ENCODE data around the gene YY1AP1. TPM values are rescaled to one million over a fixed set of nuclear protein-coding genes. Genes with fewer than 3 reads are reported as not detected.

YY1AP1 gene
- polyA plus RNA-seq, 2 of the 4 experiments (the other 2 are of a cell fraction) = 34.2 to 91.5 TPM

DNA sequence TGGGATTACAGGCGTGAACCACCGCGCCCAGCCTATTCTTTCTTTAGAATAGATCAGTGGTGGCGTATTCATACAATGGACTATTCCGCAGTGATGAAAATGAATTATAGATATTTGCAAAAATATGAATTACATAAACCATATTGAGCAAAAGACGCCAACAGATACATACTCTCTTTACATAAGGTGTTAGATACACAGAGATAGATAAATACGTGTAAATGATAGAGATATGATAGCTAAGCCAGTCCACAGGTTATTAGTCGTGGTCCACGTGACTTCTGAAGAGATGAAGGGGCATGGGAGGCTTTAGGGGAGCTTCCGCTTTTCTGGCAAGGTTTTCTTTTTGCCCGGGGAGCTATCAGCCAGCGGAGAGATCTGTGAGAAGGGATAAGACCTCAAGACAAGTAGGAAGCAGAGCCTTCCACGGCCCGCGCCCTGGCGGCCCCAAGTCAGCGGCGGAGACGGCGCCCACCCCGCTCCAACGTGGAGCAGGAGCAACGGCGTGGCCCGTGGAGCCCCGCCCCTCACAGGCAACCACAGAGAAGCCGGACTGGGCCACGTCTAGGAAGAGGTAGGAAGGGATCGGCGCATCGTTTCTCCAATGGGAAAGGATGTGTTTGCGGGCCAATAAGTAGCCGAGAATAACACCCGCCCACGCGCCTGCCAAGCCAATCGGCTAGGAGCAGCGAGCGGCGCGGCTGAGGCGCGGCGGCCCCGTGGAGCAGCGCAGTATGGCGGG lies 78.9 kb downstream of the YY1AP1 start, which contains the start of gene MSTO1 (continued):
- peak; percentile 59; the same call in 1 of the 2 replicates for TF ChIP-seq HOXB5 (CRISPR knock-in tag; IDR thresholded peaks at IDR 0.05)
- TF ChIP-seq, protein P1, sequence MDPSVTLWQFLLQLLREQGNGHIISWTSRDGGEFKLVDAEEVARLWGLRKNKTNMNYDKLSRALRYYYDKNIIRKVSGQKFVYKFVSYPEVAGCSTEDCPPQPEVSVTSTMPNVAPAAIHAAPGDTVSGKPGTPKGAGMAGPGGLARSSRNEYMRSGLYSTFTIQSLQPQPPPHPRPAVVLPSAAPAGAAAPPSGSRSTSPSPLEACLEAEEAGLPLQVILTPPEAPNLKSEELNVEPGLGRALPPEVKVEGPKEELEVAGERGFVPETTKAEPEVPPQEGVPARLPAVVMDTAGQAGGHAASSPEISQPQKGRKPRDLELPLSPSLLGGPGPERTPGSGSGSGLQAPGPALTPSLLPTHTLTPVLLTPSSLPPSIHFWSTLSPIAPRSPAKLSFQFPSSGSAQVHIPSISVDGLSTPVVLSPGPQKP (IDR thresholded peaks at IDR 0.05; ENCODE audit: low read depth, low read length) = no peak
- TF ChIP-seq RCOR1 (IDR thresholded peaks at IDR 0.05; ENCODE audit: low read depth, low read length) = no peak
- no peak for TF ChIP-seq ZNF302 (CRISPR knock-in tag; IDR thresholded peaks at IDR 0.05)
- TF ChIP-seq, protein P2, sequence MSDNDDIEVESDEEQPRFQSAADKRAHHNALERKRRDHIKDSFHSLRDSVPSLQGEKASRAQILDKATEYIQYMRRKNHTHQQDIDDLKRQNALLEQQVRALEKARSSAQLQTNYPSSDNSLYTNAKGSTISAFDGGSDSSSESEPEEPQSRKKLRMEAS (IDR thresholded peaks at IDR 0.05) = peak; percentile 97
- TF ChIP-seq MYC (IDR thresholded peaks at IDR 0.05; ENCODE audit: borderline replicate concordance, low read length) = peak; percentile 96
- TF ChIP-seq, protein P3, sequence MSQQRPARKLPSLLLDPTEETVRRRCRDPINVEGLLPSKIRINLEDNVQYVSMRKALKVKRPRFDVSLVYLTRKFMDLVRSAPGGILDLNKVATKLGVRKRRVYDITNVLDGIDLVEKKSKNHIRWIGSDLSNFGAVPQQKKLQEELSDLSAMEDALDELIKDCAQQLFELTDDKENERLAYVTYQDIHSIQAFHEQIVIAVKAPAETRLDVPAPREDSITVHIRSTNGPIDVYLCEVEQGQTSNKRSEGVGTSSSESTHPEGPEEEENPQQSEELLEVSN (IDR thresholded peaks at IDR 0.05; ENCODE audit: borderline replicate concordance, low read depth) = 0 out of 2 replicates have a peak, but pooled peaks have one; percentile 55
- no peak for TF ChIP-seq RAD21 (conservative IDR thresholded peaks at IDR 0.05 in 1 of 2, IDR thresholded peaks at IDR 0.05 in 1 of 2)
- no peak for TF ChIP-seq CBX2 (IDR thresholded peaks at IDR 0.05; ENCODE audit: borderline replicate concordance, low read depth)
- TF ChIP-seq, protein P4, sequence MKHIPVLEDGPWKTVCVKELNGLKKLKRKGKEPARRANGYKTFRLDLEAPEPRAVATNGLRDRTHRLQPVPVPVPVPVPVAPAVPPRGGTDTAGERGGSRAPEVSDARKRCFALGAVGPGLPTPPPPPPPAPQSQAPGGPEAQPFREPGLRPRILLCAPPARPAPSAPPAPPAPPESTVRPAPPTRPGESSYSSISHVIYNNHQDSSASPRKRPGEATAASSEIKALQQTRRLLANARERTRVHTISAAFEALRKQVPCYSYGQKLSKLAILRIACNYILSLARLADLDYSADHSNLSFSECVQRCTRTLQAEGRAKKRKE (CRISPR knock-in tag; IDR thresholded peaks at IDR 0.05; ENCODE audit: low read depth) = no peak
- TF ChIP-seq MAZ (IDR thresholded peaks at IDR 0.05; ENCODE audit: borderline replicate concordance, low read depth, low read length) = no peak
- no peak for TF ChIP-seq HEYL (CRISPR knock-in tag; IDR thresholded peaks at IDR 0.05)
- TF ChIP-seq JUNB (IDR thresholded peaks at IDR 0.05) = no peak
- TF ChIP-seq POLR2AphosphoS2 (conservative IDR thresholded peaks at IDR 0.05; ENCODE audit: low read length) = no peak
- TF ChIP-seq CEBPB (IDR thresholded peaks at IDR 0.05) = no peak
- peak; percentile 81 for TF ChIP-seq PHF8 (IDR thresholded peaks at IDR 0.05; ENCODE audit: borderline replicate concordance, low read depth)
- TF ChIP-seq HOXB13 (CRISPR knock-in tag; IDR thresholded peaks at IDR 0.05; ENCODE audit: low read depth) = 0 out of 2 replicates have a peak, but pooled peaks have one; percentile 32
- no peak for TF ChIP-seq GATA3 (IDR thresholded peaks at IDR 0.05; ENCODE audit: borderline replicate concordance)
- TF ChIP-seq, protein P5, sequence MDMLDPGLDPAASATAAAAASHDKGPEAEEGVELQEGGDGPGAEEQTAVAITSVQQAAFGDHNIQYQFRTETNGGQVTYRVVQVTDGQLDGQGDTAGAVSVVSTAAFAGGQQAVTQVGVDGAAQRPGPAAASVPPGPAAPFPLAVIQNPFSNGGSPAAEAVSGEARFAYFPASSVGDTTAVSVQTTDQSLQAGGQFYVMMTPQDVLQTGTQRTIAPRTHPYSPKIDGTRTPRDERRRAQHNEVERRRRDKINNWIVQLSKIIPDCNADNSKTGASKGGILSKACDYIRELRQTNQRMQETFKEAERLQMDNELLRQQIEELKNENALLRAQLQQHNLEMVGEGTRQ (IDR thresholded peaks at IDR 0.05) = peak; percentile 82
- peak; percentile 65 for TF ChIP-seq NPAS2 (CRISPR knock-in tag; IDR thresholded peaks at IDR 0.05; ENCODE audit: borderline replicate concordance)
- no peak for TF ChIP-seq EHF (CRISPR knock-in tag; IDR thresholded peaks at IDR 0.05)
- TF ChIP-seq HDAC2 (IDR thresholded peaks at IDR 0.05) = no peak
- no peak for TF ChIP-seq NFE2L2 (conservative IDR thresholded peaks at IDR 0.05; ENCODE audit: low read length)
- no peak for TF ChIP-seq RNF2 (IDR thresholded peaks at IDR 0.05; ENCODE audit: borderline replicate concordance, low read depth)
- no peak for TF ChIP-seq NR3C1 (IDR thresholded peaks at IDR 0.05)
- no peak for TF ChIP-seq SMC3 (IDR thresholded peaks at IDR 0.05)
- TF ChIP-seq CHD4 (IDR thresholded peaks at IDR 0.05; ENCODE audit: borderline replicate concordance) = no peak
- no peak for TF ChIP-seq FOXS1 (CRISPR knock-in tag; IDR thresholded peaks at IDR 0.05)
- TF ChIP-seq JUN (IDR thresholded peaks at IDR 0.05) = peak; percentile 75 to 83; a peak in 3 of 5 replicates

Other genes starting within 250 kb of the YY1AP1 start
- 32.8 and 32.9 TPM in 2 replicates for gene ASH1L, start 126.0 kb downstream of the YY1AP1 start, polyA plus RNA-seq (2011; rRNA removed)
- 9.0 to 10.9 TPM (median 10.0 TPM) in 3 replicates for gene ASH1L, start 126.0 kb downstream of the YY1AP1 start, polyA plus RNA-seq (2017; fragmentation: RNase III; extraction: RNeasy Plus Mini Kit Qiagen cat#74134 plus additional on column Dnase treatment)
- 28.3 and 35.5 TPM in 2 replicates for gene MSTO1, start 78.6 kb downstream of the YY1AP1 start, polyA plus RNA-seq (2011; rRNA removed)
- 37.5 to 43.5 TPM (median 43.5 TPM) in 3 replicates for gene MSTO1, start 78.6 kb downstream of the YY1AP1 start, polyA plus RNA-seq (2017; fragmentation: RNase III; extraction: RNeasy Plus Mini Kit Qiagen cat#74134 plus additional on column Dnase treatment)
- 171 and 182 TPM in 2 replicates for gene DAP3, start 317 bp upstream of the YY1AP1 start, polyA plus RNA-seq (2011; rRNA removed)
- gene DAP3, start 317 bp upstream of the YY1AP1 start, polyA plus RNA-seq (2017; fragmentation: RNase III; extraction: RNeasy Plus Mini Kit Qiagen cat#74134 plus additional on column Dnase treatment) = 94.8 to 102 TPM (median 96.3 TPM) in 3 replicates
- 23.1 and 28.1 TPM in 2 replicates for gene GON4L, start 168.4 kb upstream of the YY1AP1 start, polyA plus RNA-seq (2011; rRNA removed)
- gene GON4L, start 168.4 kb upstream of the YY1AP1 start, polyA plus RNA-seq (2017; fragmentation: RNase III; extraction: RNeasy Plus Mini Kit Qiagen cat#74134 plus additional on column Dnase treatment) = 15.1 to 15.7 TPM (median 15.3 TPM) in 3 replicates
- gene SYT11, start 170.8 kb upstream of the YY1AP1 start, polyA plus RNA-seq (2011; rRNA removed) = 2.5 and 2.6 TPM in 2 replicates
- 1.9 to 3.0 TPM (median 2.8 TPM) in 3 replicates for gene SYT11, start 170.8 kb upstream of the YY1AP1 start, polyA plus RNA-seq (2017; fragmentation: RNase III; extraction: RNeasy Plus Mini Kit Qiagen cat#74134 plus additional on column Dnase treatment)
- 48.1 and 51.9 TPM in 2 replicates for gene RIT1, start 222.6 kb upstream of the YY1AP1 start, polyA plus RNA-seq (2011; rRNA removed)
- 19.2 to 23.6 TPM (median 20.4 TPM) in 3 replicates for gene RIT1, start 222.6 kb upstream of the YY1AP1 start, polyA plus RNA-seq (2017; fragmentation: RNase III; extraction: RNeasy Plus Mini Kit Qiagen cat#74134 plus additional on column Dnase treatment)
- gene KHDC4, start 245.6 kb upstream of the YY1AP1 start, polyA plus RNA-seq (2011; rRNA removed) = 69.9 and 72.3 TPM in 2 replicates
- gene KHDC4, start 245.6 kb upstream of the YY1AP1 start, polyA plus RNA-seq (2017; fragmentation: RNase III; extraction: RNeasy Plus Mini Kit Qiagen cat#74134 plus additional on column Dnase treatment) = 35.7 to 37.9 TPM (median 37.7 TPM) in 3 replicates

Data from A549 (cell line).